OCI-M2 (cell line): ENCODE data around the gene GPR62.
A peak's percentile ranks its signal among the peaks of the same experiment; 100 is the strongest.
"Not testable (repeated sequence)": the region's sequence is repeated elsewhere in the genome, so short reads cannot be mapped to it uniquely, and the experiment has no call there.

Experiments
- DNase-seq: peaks from one replicate; lab custom pipeline; 2025; ENCODE audit not compliant: unreplicated experiment; lab: John Stamatoyannopoulos, UW

Gene GPR62

GRCh38 chr3:51988286-51989146, 33.3 kb downstream of the GPR62 start:
- no peak for DNase-seq

GRCh38 chr3:51990501-51990971, 35.4 kb downstream of the GPR62 start:
- not testable (repeated sequence) for DNase-seq

- no peak for DNase-seq
These were observed 37.0 kb downstream of the GPR62 start for GRCh38 chr3:51992017-51992682.

- not testable (repeated sequence) for DNase-seq
These were observed 38.5 kb downstream of the GPR62 start for GRCh38 chr3:51993657-51994056.

GRCh38 chr3:51994530-51994929, 39.3 kb downstream of the GPR62 start:
- DNase-seq = no peak

- peak; percentile 65 for DNase-seq
These were observed 40.4 kb downstream of the GPR62 start, which contains the start of gene RPL29 for GRCh38 chr3:51995346-51996163. Gene RPL29 (minus strand): TSS chr3:51995895. CDS start chr3:51995461, 434 bp downstream.

GRCh38 chr3:51997172-51997571, 42.0 kb downstream of the GPR62 start:
- no peak for DNase-seq

- no peak for DNase-seq
These were observed 42.9 kb downstream of the GPR62 start for GRCh38 chr3:51997935-51998596.

GRCh38 chr3:51998774-51999173, 43.6 kb downstream of the GPR62 start:
- DNase-seq = no peak

GRCh38 chr3:51999846-52000245, 44.7 kb downstream of the GPR62 start:
- DNase-seq = no peak

GRCh38 chr3:52001443-52001974, 46.3 kb downstream of the GPR62 start:
- DNase-seq = no peak

GRCh38 chr3:52002748-52003147, 47.6 kb downstream of the GPR62 start:
- no peak for DNase-seq

GRCh38 chr3:52004163-52004787, 49.1 kb downstream of the GPR62 start:
- DNase-seq = no peak

GRCh38 chr3:52004906-52005395, 49.8 kb downstream of the GPR62 start:
- no peak for DNase-seq

GRCh38 chr3:52005571-52005986, 50.4 kb downstream of the GPR62 start:
- DNase-seq = no peak

- DNase-seq = no peak
These were observed 51.0 kb downstream of the GPR62 start for GRCh38 chr3:52006017-52006819.

GRCh38 chr3:52006820-52007133, 51.6 kb downstream of the GPR62 start:
- DNase-seq = no peak
